ENCODE data around the gene CBY1. TPM values are rescaled to one million over a fixed set of nuclear protein-coding genes. Genes with fewer than 3 reads are reported as not detected.

CBY1 gene
- total and polyA plus RNA-seq, 9 of the 15 experiments (the other 6 are each of a cell fraction or from before 2014, with no cell fraction given), result 5.7 to 19.7 (median 10.8) TPM

- TF ChIP-seq SUPT5H (IDR thresholded peaks at IDR 0.05) (peak; percentile 56; the same call in 1 of the 2 replicates), ARHGAP35 (IDR thresholded peaks at IDR 0.05; ENCODE audit: partially characterized antibody) (no peak), JUNB (CRISPR knock-in tag; conservative IDR thresholded peaks at IDR 0.05) (no peak), POLR2AphosphoS5 (IDR thresholded peaks at IDR 0.05; ENCODE audit: control insufficient read depth, insufficient read depth, low read depth, low read length) (no peak), NEUROD1 (IDR thresholded peaks at IDR 0.05; ENCODE audit: borderline replicate concordance, low read depth, low read length, partially characterized antibody) (no peak), TEAD4 (IDR thresholded peaks at IDR 0.05; ENCODE audit: low read length) (no peak), TEAD4 (CRISPR knock-in tag; IDR thresholded peaks at IDR 0.05; ENCODE audit: borderline replicate concordance) (no peak), MED1 (CRISPR knock-in tag; IDR thresholded peaks at IDR 0.05; ENCODE audit: borderline replicate concordance) (no peak), HDAC1 (IDR thresholded peaks at IDR 0.05) (peak in 1 of 2 experiments; percentile 10; a peak in 1 of 4 replicates), SRSF1 (IDR thresholded peaks at IDR 0.05; ENCODE audit: low read depth, low read length) (no peak), ATF1 (CRISPR knock-in tag; IDR thresholded peaks at IDR 0.05) (no peak), ATF1 (tag; IDR thresholded peaks at IDR 0.05) (peak; percentile 46; the same call in 1 of the 2 replicates), RREB1 (CRISPR knock-in tag; IDR thresholded peaks at IDR 0.05) (peak; percentile 23; the same call in 1 of the 2 replicates), FUS (optimal IDR thresholded peaks at IDR 0.05; ENCODE audit: low read depth, low read length) (no peak), NRF1 (conservative IDR thresholded peaks at IDR 0.05 in 1 of 2, IDR thresholded peaks at IDR 0.05 in 1 of 2) (peak; percentile 96 to 97), BMI1 (IDR thresholded peaks at IDR 0.05; ENCODE audit: low read length) (peak; percentile 17; the same call in 1 of the 2 replicates), PHF8 (IDR thresholded peaks at IDR 0.05; ENCODE audit: borderline replicate concordance, low read length) (peak; percentile 66; the same call in 1 of the 2 replicates), RNF2 (IDR thresholded peaks at IDR 0.05) (no peak), PRDM10 (IDR thresholded peaks at IDR 0.05; ENCODE audit: partially characterized antibody) (peak; percentile 100)
Measured at GRCh38 chr22:38656256-38657044, at the start of gene CBY1, which contains the start of gene FAM227A (continued).
